HG03280 (cell line): ENCODE data around the gene SNCA.

Experiments used
- ATAC-seq: cut with Tn5 transposase; IDR thresholded peaks from one replicate; pipeline ENCODE4 v1.9.1; 2021; ENCODE audit warnings: mild to moderate bottlenecking, moderate library complexity; ENCODE audit not compliant: unreplicated experiment

Gene SNCA

GRCh38 chr4:89712827-89713226 lies 124.1 kb downstream of the SNCA start:
- no peak for ATAC-seq

- no peak for ATAC-seq
Observed at GRCh38 chr4:89712141-89712540, 124.8 kb downstream of the SNCA start.

- ATAC-seq: no peak
Observed at GRCh38 chr4:89708903-89709421, 128.0 kb downstream of the SNCA start.

- no peak for ATAC-seq
Observed at GRCh38 chr4:89707467-89707866, 129.5 kb downstream of the SNCA start.

- ATAC-seq: no peak
Observed at GRCh38 chr4:89704651-89705395, 132.1 kb downstream of the SNCA start.

- ATAC-seq: no peak
Observed at GRCh38 chr4:89703829-89704590, 133.0 kb downstream of the SNCA start.

- no peak for ATAC-seq
Observed at GRCh38 chr4:89700766-89701423, 136.1 kb downstream of the SNCA start.

GRCh38 chr4:89685690-89686089 lies 151.3 kb downstream of the SNCA start:
- no peak for ATAC-seq

- ATAC-seq: no peak
Observed at GRCh38 chr4:89685277-89685676, 151.7 kb downstream of the SNCA start.

GRCh38 chr4:89684536-89684935 lies 152.4 kb downstream of the SNCA start:
- ATAC-seq: no peak

GRCh38 chr4:89682808-89683207 lies 154.2 kb downstream of the SNCA start:
- no peak for ATAC-seq

- ATAC-seq: no peak
Observed at GRCh38 chr4:89681671-89682070, 155.3 kb downstream of the SNCA start.

- ATAC-seq: no peak
Observed at GRCh38 chr4:89681219-89681618, 155.7 kb downstream of the SNCA start.

GRCh38 chr4:89674876-89675459 lies 162.0 kb downstream of the SNCA start:
- ATAC-seq: no peak
